PFSK-1 (cell line): ENCODE data around the gene ACOX3.

Experiments used
- POLR2AphosphoS5 ChIP-seq: IDR thresholded peaks from 2 replicates; pipeline ENCODE4 v1.6.1; 2012; ENCODE audit warnings: low read depth, mild to moderate bottlenecking, control low read depth, low read length, moderate library complexity
- TF ChIP-seq, protein P1 (sequence below), 2 experiments: IDR thresholded peaks; 2 replicates each; pipeline versions ENCODE4 v1.6.1 to v1.8.0; 2011 to 2012; ENCODE audit warnings: low read depth in 2 of 2, low read length in 2 of 2, control low read depth in 1 of 2, inconsistent platforms in 1 of 2, mild to moderate bottlenecking in 1 of 2, moderate library complexity in 1 of 2; ENCODE audit not compliant: insufficient read depth in 1 of 2

DNA sequence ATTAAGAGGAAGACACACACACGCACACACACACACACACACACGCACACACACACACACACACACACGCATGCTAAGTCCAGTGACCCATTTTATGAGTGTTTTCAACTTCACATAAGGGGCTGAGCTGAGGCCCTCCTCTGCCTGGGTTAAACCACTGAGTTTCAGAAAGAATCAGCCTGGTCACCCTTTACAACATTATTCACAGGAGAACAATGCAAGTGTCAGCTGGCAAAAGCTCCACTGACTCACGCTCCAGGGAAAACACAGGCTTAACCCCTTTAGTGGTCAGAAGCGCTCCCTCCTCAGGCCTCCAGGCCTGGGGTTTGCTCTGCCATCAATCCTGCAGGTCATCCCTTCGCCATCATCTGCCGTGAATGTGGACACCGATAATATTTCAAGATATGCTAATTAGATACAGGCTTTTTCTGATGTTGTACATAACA lies 46.9 kb downstream of the ACOX3 start:
- no peak for TF ChIP-seq POLR2AphosphoS5
- TF ChIP-seq, protein P1, sequence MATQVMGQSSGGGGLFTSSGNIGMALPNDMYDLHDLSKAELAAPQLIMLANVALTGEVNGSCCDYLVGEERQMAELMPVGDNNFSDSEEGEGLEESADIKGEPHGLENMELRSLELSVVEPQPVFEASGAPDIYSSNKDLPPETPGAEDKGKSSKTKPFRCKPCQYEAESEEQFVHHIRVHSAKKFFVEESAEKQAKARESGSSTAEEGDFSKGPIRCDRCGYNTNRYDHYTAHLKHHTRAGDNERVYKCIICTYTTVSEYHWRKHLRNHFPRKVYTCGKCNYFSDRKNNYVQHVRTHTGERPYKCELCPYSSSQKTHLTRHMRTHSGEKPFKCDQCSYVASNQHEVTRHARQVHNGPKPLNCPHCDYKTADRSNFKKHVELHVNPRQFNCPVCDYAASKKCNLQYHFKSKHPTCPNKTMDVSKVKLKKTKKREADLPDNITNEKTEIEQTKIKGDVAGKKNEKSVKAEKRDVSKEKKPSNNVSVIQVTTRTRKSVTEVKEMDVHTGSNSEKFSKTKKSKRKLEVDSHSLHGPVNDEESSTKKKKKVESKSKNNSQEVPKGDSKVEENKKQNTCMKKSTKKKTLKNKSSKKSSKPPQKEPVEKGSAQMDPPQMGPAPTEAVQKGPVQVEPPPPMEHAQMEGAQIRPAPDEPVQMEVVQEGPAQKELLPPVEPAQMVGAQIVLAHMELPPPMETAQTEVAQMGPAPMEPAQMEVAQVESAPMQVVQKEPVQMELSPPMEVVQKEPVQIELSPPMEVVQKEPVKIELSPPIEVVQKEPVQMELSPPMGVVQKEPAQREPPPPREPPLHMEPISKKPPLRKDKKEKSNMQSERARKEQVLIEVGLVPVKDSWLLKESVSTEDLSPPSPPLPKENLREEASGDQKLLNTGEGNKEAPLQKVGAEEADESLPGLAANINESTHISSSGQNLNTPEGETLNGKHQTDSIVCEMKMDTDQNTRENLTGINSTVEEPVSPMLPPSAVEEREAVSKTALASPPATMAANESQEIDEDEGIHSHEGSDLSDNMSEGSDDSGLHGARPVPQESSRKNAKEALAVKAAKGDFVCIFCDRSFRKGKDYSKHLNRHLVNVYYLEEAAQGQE (IDR thresholded peaks at IDR 0.05; ENCODE audit: insufficient read depth in 1 of 2, low read depth in 2 of 2, low read length in 2 of 2): no peak
